Measurements from ENCODE around the gene SDR9C7.
"Not testable (repeated sequence)": the region's sequence is repeated elsewhere in the genome, so short reads cannot be mapped to it uniquely, and the experiment has no call there.

SDR9C7 gene

GRCh38 chr12:56933826-56934625, at the start of gene SDR9C7:
Gene SDR9C7, minus strand, starts transcription at chr12:56934408. Its CDS starts 147 bp downstream, at chr12:56934261.
- DNase-seq, result no peak

- no peak for DNase-seq
Measured at GRCh38 chr12:56983386-56983785, 49.2 kb upstream of the SDR9C7 start.

GRCh38 chr12:56982578-56983236, 48.5 kb upstream of the SDR9C7 start:
- DNase-seq, result not testable (repeated sequence)

- no peak for DNase-seq
Measured at GRCh38 chr12:56980941-56981530, 46.8 kb upstream of the SDR9C7 start.

- no peak for DNase-seq
Measured at GRCh38 chr12:56980268-56980667, 46.1 kb upstream of the SDR9C7 start.

- no peak for DNase-seq
Measured at GRCh38 chr12:56979628-56980027, 45.4 kb upstream of the SDR9C7 start.

GRCh38 chr12:56978397-56979138, 44.4 kb upstream of the SDR9C7 start:
- no peak for DNase-seq

GRCh38 chr12:56977361-56977760, 43.2 kb upstream of the SDR9C7 start:
- DNase-seq, result not testable (repeated sequence)

- DNase-seq, result not testable (repeated sequence)
Measured at GRCh38 chr12:56974224-56974623, 40.0 kb upstream of the SDR9C7 start.

- DNase-seq, result not testable (repeated sequence)
Measured at GRCh38 chr12:56968910-56969309, 34.7 kb upstream of the SDR9C7 start.

GRCh38 chr12:56965997-56966642, 31.9 kb upstream of the SDR9C7 start:
- not testable (repeated sequence) for DNase-seq

GRCh38 chr12:56965124-56965523, 30.9 kb upstream of the SDR9C7 start:
- DNase-seq, result not testable (repeated sequence)

- not testable (repeated sequence) for DNase-seq
Measured at GRCh38 chr12:56963557-56963956, 29.3 kb upstream of the SDR9C7 start.

GRCh38 chr12:56962247-56962646, 28.0 kb upstream of the SDR9C7 start:
- not testable (repeated sequence) for DNase-seq

- no peak for DNase-seq
Measured at GRCh38 chr12:56958422-56958821, 24.2 kb upstream of the SDR9C7 start.

- DNase-seq, result no peak
Measured at GRCh38 chr12:56957229-56958052, 23.2 kb upstream of the SDR9C7 start, which contains the start of gene RDH16. Gene RDH16, minus strand, starts transcription at chr12:56957608. Its CDS starts 146 bp downstream, at chr12:56957462.

GRCh38 chr12:56955631-56956256, 21.5 kb upstream of the SDR9C7 start:
- no peak for DNase-seq

GRCh38 chr12:56954958-56955355, 20.7 kb upstream of the SDR9C7 start:
- DNase-seq, result no peak

- no peak for DNase-seq
Measured at GRCh38 chr12:56954057-56954957, 20.1 kb upstream of the SDR9C7 start.

GRCh38 chr12:56953314-56953713, 19.1 kb upstream of the SDR9C7 start:
- no peak for DNase-seq

Data from GDM1 (cell line).